ENCODE results near the gene DPP10.
"Not testable (repeated sequence)": the region's sequence is repeated elsewhere in the genome, so short reads cannot be mapped to it uniquely, and the experiment has no call there.

Gene DPP10

DNA sequence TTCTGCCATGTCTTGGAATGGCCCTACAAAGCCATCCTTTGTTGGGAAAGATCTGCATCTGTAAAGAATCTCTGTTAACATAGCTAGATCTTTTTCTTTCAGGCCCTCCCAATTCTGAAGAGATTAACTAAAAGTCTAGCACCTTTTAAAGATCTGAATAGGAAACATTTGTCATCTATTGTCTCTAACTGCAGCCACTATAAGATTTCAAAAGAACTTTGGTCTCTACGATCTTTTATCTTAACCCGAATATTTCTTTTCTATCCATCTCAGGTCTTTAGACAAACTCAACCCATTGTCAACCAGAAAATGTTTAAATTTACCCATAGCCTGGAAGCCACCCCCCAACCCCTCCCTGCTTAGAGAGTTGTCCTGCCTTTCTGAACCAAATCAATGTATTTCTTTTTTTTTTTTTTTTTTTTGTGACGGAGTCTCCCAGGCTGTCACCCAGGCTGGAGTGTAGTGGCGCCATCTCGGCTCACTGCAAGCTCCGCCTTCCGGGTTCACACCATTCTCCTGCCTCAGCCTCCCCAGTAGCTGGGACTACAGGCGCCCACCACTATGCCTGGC, 643.7 kb downstream of the DPP10 start:
- not testable (repeated sequence) for H3K36me3 ChIP-seq (ENCODE audit: control insufficient read depth, insufficient read depth, low read length); H3K27me3 ChIP-seq (ENCODE audit: control insufficient read depth, insufficient read depth, low read length); H3K4me3 ChIP-seq (ENCODE audit: low read length); H3K27ac ChIP-seq (ENCODE audit: low read depth, low read length); H3K4me1 ChIP-seq (ENCODE audit: control insufficient read depth, insufficient read depth, low read length); H3K9ac ChIP-seq (ENCODE audit: low read length)

DNA sequence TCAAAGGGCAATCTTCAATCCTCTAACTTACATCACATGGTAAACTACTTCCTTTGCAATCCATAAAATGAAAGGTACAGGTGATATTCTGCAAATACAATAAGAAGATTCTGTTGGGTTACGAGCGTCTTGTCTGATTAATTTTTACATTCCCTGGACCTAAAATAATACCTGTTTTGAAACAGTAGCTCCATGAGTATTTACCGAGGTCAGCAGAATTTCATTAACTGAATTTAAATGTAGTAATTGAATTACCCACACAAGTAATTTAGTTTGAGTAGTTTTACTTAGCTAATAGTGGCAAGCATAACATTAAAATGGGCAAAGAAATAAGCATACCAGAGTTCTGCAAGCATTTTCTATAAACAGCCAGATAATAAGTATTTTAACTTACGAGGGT, 652.0 kb downstream of the DPP10 start:
- H3K4me1 ChIP-seq (ENCODE audit: control insufficient read depth, insufficient read depth, low read length) = no peaks in the 10 kb centered on the region
- H3K27me3 ChIP-seq (ENCODE audit: control insufficient read depth, insufficient read depth, low read length) = no peaks in the 10 kb centered on the region
- H3K36me3 ChIP-seq (ENCODE audit: control insufficient read depth, insufficient read depth, low read length) = no peaks in the 10 kb centered on the region
- H3K9ac ChIP-seq (ENCODE audit: low read length) = no peak overlapping the region
- no peak overlapping the region for H3K27ac ChIP-seq (ENCODE audit: low read depth, low read length)
- no peak overlapping the region for H3K4me3 ChIP-seq (ENCODE audit: low read length)

DNA sequence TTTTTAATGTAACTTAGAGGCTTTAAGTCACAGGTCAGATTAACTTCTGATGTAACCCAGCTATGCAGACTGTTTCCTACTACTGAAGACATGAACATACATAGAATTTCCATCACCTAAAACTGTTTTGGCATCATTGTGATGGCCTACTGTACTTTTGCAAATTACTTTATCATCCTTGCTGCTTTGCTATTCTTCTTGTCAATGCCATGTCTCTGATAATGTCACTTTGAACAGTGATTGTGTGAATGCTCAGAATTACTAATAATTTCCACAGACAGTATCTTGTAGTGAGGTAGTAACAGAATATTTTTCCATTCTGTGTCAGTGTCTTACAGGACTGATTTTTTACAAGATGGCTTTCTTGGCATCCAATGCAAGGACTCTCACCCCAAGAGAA, 663.5 kb downstream of the DPP10 start:
- H3K36me3 ChIP-seq (ENCODE audit: control insufficient read depth, insufficient read depth, low read length) = no peaks in the 10 kb centered on the region
- H3K27me3 ChIP-seq (ENCODE audit: control insufficient read depth, insufficient read depth, low read length) = no peaks in the 10 kb centered on the region
- no peak overlapping the region for H3K27ac ChIP-seq (ENCODE audit: low read depth, low read length)
- H3K4me3 ChIP-seq (ENCODE audit: low read length) = no peak overlapping the region
- no peaks in the 10 kb centered on the region for H3K4me1 ChIP-seq (ENCODE audit: control insufficient read depth, insufficient read depth, low read length)
- H3K9ac ChIP-seq (ENCODE audit: low read length) = no peak overlapping the region

DNA sequence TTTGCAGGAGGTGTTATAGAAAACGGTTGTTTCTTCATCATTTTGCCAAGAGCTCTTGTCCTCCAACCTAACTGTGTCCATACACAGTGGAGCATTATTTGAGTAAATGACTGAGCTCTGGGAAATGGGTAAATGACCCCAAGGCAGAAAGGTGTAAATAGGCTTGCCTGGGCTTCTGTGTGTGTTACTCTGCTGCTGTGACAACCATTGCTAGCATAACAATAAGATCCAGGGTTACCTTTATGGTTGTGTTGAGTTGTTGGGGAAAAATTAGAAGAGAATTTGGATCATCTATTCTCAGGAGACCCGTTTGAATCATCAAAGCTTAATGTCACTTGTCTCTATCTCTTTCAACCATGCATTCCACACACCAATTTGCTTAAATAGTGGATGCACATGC, 672.7 kb downstream of the DPP10 start:
- no peak overlapping the region for H3K9ac ChIP-seq (ENCODE audit: low read length)
- H3K27me3 ChIP-seq (ENCODE audit: control insufficient read depth, insufficient read depth, low read length) = no peaks in the 10 kb centered on the region
- H3K4me3 ChIP-seq (ENCODE audit: low read length) = no peak overlapping the region
- H3K4me1 ChIP-seq (ENCODE audit: control insufficient read depth, insufficient read depth, low read length) = no peaks in the 10 kb centered on the region
- no peaks in the 10 kb centered on the region for H3K36me3 ChIP-seq (ENCODE audit: control insufficient read depth, insufficient read depth, low read length)
- no peak overlapping the region for H3K27ac ChIP-seq (ENCODE audit: low read depth, low read length)

DNA sequence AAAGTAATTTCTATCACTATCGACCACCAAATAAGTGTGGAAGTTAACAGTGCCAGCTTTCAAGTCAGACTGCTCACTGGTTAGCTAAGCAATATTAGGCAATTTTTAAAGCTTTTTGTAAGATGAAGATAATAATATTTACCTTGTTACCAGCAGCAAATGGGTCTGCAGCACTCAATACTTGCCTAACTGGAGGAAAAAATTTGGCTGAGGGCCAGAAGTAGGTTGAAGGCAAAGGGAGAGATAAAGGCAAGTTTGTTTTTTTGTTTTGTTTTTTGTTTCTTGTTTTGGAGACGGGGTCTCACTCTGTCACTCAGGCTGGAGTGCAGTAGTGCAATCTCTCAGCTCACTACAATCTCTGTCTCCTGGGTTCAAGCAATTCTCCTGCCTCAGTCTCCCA, 675.9 kb downstream of the DPP10 start:
- H3K4me3 ChIP-seq (ENCODE audit: low read length) = no peak overlapping the region
- H3K4me1 ChIP-seq (ENCODE audit: control insufficient read depth, insufficient read depth, low read length) = no peaks in the 10 kb centered on the region
- no peaks in the 10 kb centered on the region for H3K36me3 ChIP-seq (ENCODE audit: control insufficient read depth, insufficient read depth, low read length)
- H3K9ac ChIP-seq (ENCODE audit: low read length) = no peak overlapping the region
- no peak overlapping the region for H3K27ac ChIP-seq (ENCODE audit: low read depth, low read length)
- no peaks in the 10 kb centered on the region for H3K27me3 ChIP-seq (ENCODE audit: control insufficient read depth, insufficient read depth, low read length)

DNA sequence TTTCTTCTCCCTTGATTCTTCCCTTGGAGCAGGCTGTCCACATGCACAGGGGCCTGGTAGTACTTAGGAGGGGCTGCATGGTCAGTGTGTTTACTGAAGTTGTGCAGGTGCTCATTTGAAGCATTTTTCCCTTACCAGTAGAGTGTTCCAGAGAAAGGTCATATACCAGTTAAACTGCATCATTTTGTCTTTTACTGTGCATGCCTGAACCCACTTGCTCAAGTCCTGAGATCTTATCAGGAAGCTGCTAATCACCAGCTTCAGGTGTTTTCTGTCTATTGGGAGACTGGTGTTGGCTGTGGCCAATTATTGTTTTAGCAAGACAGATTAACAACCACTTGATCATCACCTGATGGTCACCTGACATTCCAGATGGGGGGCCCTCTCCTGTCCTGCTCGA, 676.6 kb downstream of the DPP10 start:
- Histone ChIP-seq H3K9ac (ENCODE audit: low read length) (no peak overlapping the region), H3K4me1 (ENCODE audit: control insufficient read depth, insufficient read depth, low read length) (no peaks in the 10 kb centered on the region), H3K36me3 (ENCODE audit: control insufficient read depth, insufficient read depth, low read length) (no peaks in the 10 kb centered on the region), H3K4me3 (ENCODE audit: low read length) (no peak overlapping the region), H3K27me3 (ENCODE audit: control insufficient read depth, insufficient read depth, low read length) (no peaks in the 10 kb centered on the region), H3K27ac (ENCODE audit: low read depth, low read length) (no peak overlapping the region)

DNA sequence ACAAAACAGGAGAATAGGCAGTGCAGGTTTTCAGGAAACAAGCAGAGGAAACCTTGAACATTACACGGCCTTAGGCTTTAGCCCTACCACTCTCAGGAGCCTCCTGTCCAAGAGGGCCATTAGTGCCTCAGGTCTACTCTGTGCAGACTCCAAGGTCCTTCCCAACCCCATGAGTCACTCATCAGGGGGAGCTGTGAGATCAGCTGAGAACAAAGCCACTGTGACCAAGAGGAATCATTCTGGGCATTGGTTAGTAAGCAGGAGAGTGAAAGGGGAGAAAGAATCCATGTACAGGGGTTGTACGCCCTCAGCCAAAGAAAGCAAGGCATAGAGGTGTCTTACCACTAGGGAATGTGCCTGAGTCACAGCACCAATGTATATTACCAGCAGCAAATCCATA, 680.3 kb downstream of the DPP10 start:
- Histone ChIP-seq H3K9ac (ENCODE audit: low read length) (no peak overlapping the region), H3K4me1 (ENCODE audit: control insufficient read depth, insufficient read depth, low read length) (no peaks in the 10 kb centered on the region), H3K27me3 (ENCODE audit: control insufficient read depth, insufficient read depth, low read length) (no peaks in the 10 kb centered on the region), H3K36me3 (ENCODE audit: control insufficient read depth, insufficient read depth, low read length) (no peaks in the 10 kb centered on the region), H3K4me3 (ENCODE audit: low read length) (no peak overlapping the region), H3K27ac (ENCODE audit: low read depth, low read length) (no peak overlapping the region)

DNA sequence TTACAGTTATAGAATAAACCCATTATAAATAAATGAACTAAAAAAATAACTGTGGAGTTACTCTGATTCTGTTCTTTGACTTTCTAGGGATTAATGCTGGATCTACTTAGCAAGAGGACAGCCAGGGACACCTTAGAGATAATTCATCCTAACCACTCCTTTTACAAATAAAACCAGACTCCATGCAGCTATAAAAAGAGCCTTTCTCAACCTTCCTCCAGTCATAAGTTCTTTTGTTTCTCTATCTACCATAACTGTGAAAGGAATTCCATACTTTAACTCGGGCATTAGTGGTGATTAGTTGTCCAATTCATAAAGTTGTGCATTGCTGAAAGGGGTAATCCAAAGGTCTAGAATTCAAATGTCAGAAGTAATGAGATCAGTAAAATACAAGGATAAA, 682.4 kb downstream of the DPP10 start:
- Histone ChIP-seq H3K9ac (ENCODE audit: low read length) (no peak overlapping the region), H3K27ac (ENCODE audit: low read depth, low read length) (no peak overlapping the region), H3K4me3 (ENCODE audit: low read length) (no peak overlapping the region), H3K4me1 (ENCODE audit: control insufficient read depth, insufficient read depth, low read length) (no peaks in the 10 kb centered on the region), H3K36me3 (ENCODE audit: control insufficient read depth, insufficient read depth, low read length) (no peaks in the 10 kb centered on the region), H3K27me3 (ENCODE audit: control insufficient read depth, insufficient read depth, low read length) (no peaks in the 10 kb centered on the region)

DNA sequence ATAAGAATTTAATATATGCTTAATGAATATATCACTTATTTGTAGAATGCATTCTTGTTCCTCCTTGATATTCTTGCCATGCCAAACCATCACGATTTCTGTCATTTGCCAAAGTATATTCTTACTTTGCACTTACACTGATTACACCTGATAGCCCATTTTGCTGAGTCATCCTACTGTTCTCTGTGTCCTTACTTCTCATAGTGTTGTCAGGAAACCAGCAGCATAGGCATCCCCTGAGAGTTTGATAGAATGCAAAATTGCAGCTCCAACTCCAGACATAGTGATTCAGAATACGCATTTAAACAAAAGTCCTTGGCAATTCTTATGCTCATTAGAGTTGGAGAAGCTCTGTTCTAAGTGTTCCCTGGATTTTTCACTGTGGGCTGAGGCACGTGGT, 687.1 kb downstream of the DPP10 start:
- H3K27me3 ChIP-seq (ENCODE audit: control insufficient read depth, insufficient read depth, low read length) = no peaks in the 10 kb centered on the region
- no peaks in the 10 kb centered on the region for H3K4me1 ChIP-seq (ENCODE audit: control insufficient read depth, insufficient read depth, low read length)
- no peak overlapping the region for H3K27ac ChIP-seq (ENCODE audit: low read depth, low read length)
- no peaks in the 10 kb centered on the region for H3K36me3 ChIP-seq (ENCODE audit: control insufficient read depth, insufficient read depth, low read length)
- H3K9ac ChIP-seq (ENCODE audit: low read length) = no peak overlapping the region
- H3K4me3 ChIP-seq (ENCODE audit: low read length) = no peak overlapping the region

DNA sequence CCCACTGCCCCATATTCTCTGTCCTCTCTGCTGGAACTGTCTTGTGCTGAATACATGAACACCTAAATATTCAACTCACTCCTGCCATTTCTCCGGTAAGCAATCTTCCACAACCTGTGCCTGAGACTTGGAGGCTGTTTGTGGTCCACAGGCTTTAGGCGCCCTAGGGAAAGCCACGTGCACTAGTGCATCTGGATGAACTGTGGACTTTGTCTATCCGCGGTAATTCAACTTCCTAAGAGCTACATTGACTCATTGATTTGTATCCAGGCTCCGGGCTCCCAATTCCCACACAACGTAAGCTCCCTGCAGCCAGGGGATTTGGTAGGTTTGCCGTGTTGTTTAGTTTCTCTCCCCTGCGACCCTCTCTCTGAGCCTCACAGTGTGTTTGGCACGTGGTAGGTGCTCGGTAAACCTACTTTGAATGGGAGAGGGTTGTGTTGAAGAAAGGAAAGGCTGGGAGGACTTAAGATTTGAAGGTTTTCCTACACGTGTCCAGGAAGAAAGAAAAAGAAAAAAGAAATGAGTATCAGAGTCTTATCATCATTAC, 718.2 kb downstream of the DPP10 start:
- no peak overlapping the region for H3K27ac ChIP-seq (ENCODE audit: low read depth, low read length)
- H3K27me3 ChIP-seq (ENCODE audit: control insufficient read depth, insufficient read depth, low read length) = peaks cover 5% of the 10 kb centered on the region
- no peak overlapping the region for H3K9ac ChIP-seq (ENCODE audit: low read length)
- H3K36me3 ChIP-seq (ENCODE audit: control insufficient read depth, insufficient read depth, low read length) = no peaks in the 10 kb centered on the region
- no peaks in the 10 kb centered on the region for H3K4me1 ChIP-seq (ENCODE audit: control insufficient read depth, insufficient read depth, low read length)
- peak overlapping the region; percentile 29 for H3K4me3 ChIP-seq (ENCODE audit: low read length)

DNA sequence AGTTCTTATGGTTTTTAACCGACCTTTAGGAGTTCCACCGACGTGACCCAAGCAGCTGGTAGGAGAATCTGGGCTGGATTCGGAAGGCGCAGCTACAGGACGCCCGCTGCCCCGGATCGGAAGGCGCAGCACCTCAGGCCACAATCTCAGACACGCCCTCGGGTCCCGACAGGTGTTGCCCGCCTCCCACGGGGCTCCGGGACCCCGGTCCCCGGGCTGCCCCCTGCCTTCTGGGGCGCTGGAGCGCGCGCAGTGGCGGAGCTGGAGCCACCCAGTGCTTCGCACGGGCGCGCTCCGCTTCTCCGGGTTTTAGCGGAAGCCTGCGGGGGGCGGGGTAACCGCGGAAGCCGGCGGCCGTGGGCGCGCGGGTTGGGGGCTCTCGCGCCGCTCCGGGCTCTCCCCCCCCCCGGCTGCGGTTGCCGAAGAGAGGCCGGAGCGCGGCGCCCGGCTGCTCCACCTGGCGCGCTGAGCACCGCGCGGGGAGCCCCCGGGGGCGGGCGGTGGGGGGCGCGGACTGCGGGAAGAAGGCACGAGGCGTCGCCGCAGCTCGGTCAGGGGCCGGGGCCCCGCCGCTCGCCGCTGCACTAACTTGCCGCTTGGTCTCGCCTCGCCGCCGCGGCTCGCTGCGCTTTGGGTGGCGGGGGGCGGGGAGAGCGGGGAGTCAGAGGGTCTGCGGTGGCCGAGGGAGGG, 718.8 kb downstream of the DPP10 start:
- peaks cover 5% of the 10 kb centered on the region for H3K27me3 ChIP-seq (ENCODE audit: control insufficient read depth, insufficient read depth, low read length)
- no peaks in the 10 kb centered on the region for H3K36me3 ChIP-seq (ENCODE audit: control insufficient read depth, insufficient read depth, low read length)
- no peak overlapping the region for H3K27ac ChIP-seq (ENCODE audit: low read depth, low read length)
- H3K9ac ChIP-seq (ENCODE audit: low read length) = no peak overlapping the region
- H3K4me3 ChIP-seq (ENCODE audit: low read length) = peak overlapping the region; percentile 29
- no peaks in the 10 kb centered on the region for H3K4me1 ChIP-seq (ENCODE audit: control insufficient read depth, insufficient read depth, low read length)

DNA sequence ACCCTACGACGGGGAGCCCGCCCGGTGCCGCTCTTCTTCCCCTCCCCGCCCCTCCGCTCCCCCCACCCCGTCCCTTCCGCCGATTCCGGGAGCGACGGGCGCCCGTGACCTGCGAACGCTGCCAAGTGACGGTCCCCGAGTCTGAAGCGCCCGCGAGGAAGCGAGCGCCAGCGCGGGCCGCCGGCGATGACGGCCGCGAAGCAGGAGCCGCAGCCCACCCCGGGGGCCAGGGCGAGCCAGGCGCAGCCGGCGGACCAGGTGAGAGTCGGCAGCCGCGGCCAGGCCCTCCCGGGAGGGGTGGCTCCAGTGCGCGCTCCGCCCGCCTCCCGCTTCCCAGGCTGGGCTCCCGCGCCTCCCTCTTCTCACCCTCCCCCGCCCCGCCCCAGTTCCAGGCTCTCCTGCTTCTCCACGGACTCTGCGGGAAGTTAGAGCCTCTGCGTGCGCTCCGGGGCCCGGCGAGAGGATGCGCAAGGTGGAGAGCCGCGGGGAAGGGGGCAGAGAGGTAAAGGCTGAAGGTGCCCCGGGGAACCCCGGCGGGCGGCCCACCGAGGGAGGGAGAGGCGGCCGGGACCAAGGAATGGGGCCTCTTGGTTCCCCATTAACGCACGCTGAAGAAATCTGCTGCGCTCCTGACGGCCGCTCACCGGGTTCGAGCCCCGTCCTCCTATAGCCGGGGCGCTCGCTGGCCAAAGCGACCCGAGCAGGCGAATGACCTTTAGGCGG, 719.5 kb downstream of the DPP10 start:
- no peak overlapping the region for H3K27ac ChIP-seq (ENCODE audit: low read depth, low read length)
- H3K4me3 ChIP-seq (ENCODE audit: low read length) = peak overlapping the region; percentile 46
- peaks cover 5% of the 10 kb centered on the region for H3K27me3 ChIP-seq (ENCODE audit: control insufficient read depth, insufficient read depth, low read length)
- no peaks in the 10 kb centered on the region for H3K4me1 ChIP-seq (ENCODE audit: control insufficient read depth, insufficient read depth, low read length)
- H3K36me3 ChIP-seq (ENCODE audit: control insufficient read depth, insufficient read depth, low read length) = no peaks in the 10 kb centered on the region
- no peak overlapping the region for H3K9ac ChIP-seq (ENCODE audit: low read length)

Data from rectal smooth muscle tissue (tissue), 1 donor.